HG02840 (cell line): ENCODE measurements around the gene ACOT2.
A peak's percentile ranks its signal among the peaks of the same experiment; 100 is the strongest.
"Not testable (repeated sequence)": the region's sequence is repeated elsewhere in the genome, so short reads cannot be mapped to it uniquely, and the experiment has no call there.

ENCODE experiments used
- ATAC-seq: cut with Tn5 transposase; IDR thresholded peaks from one replicate; pipeline ENCODE4 v1.9.1; 2021; ENCODE audit warnings: mild to moderate bottlenecking, moderate library complexity, moderate number of reproducible peaks; ENCODE audit not compliant: unreplicated experiment, low FRiP score

Gene ACOT2

GRCh38 chr14:73569185-73569958 is at the start of gene ACOT2:
ACOT2 (plus strand) TSS chr14:73569213; CDS start chr14:73569241, 28 bp downstream.
- ATAC-seq, result peak; percentile 51

GRCh38 chr14:73521229-73521628 is 47.8 kb upstream of the ACOT2 start:
- ATAC-seq, result no peak

GRCh38 chr14:73524493-73524892 is 44.5 kb upstream of the ACOT2 start:
- no peak for ATAC-seq

GRCh38 chr14:73526036-73526984 is 42.7 kb upstream of the ACOT2 start:
- ATAC-seq, result no peak

- not testable (repeated sequence) for ATAC-seq
These were observed 39.7 kb upstream of the ACOT2 start for GRCh38 chr14:73529356-73529755.

- ATAC-seq, result not testable (repeated sequence)
These were observed 37.0 kb upstream of the ACOT2 start for GRCh38 chr14:73531971-73532370.

- ATAC-seq, result not testable (repeated sequence)
These were observed 31.6 kb upstream of the ACOT2 start for GRCh38 chr14:73537244-73538045.

GRCh38 chr14:73539017-73539416 is 30.0 kb upstream of the ACOT2 start:
- not testable (repeated sequence) for ATAC-seq

GRCh38 chr14:73542961-73543360 is 26.1 kb upstream of the ACOT2 start:
- not testable (repeated sequence) for ATAC-seq

GRCh38 chr14:73545353-73545752 is 23.7 kb upstream of the ACOT2 start:
- ATAC-seq, result not testable (repeated sequence)

GRCh38 chr14:73549097-73549496 is 19.9 kb upstream of the ACOT2 start:
- not testable (repeated sequence) for ATAC-seq

GRCh38 chr14:73549889-73550524 is 19.0 kb upstream of the ACOT2 start:
- ATAC-seq, result not testable (repeated sequence)

GRCh38 chr14:73553845-73554244 is 15.2 kb upstream of the ACOT2 start:
- ATAC-seq, result no peak

GRCh38 chr14:73557201-73557600 is 11.8 kb upstream of the ACOT2 start:
- not testable (repeated sequence) for ATAC-seq

- ATAC-seq, result not testable (repeated sequence)
These were observed 10.8 kb upstream of the ACOT2 start for GRCh38 chr14:73558238-73558637.

- not testable (repeated sequence) for ATAC-seq
These were observed 6.8 kb upstream of the ACOT2 start for GRCh38 chr14:73562256-73562655.

- ATAC-seq, result not testable (repeated sequence)
These were observed 6.3 kb upstream of the ACOT2 start for GRCh38 chr14:73562696-73563095.

- ATAC-seq, result not testable (repeated sequence)
These were observed 2.6 kb upstream of the ACOT2 start for GRCh38 chr14:73566431-73566830.

GRCh38 chr14:73566935-73567334 is 2.1 kb upstream of the ACOT2 start:
- not testable (repeated sequence) for ATAC-seq

GRCh38 chr14:73567358-73567757 is 1.7 kb upstream of the ACOT2 start:
- no peak for ATAC-seq
